Activated T-cell treated with anti-CD3 and anti-CD28 coated beads, Interleukin-2, amount 50 U/mL, for 48 hours (primary cell): ENCODE results near the gene RUNDC3A.

Experiments
- DNase-seq, 2 experiments: peaks; one replicate each; pipeline ENCODE4 v3.0.0-alpha.2; 2020

RUNDC3A gene

GRCh38 chr17:44308320-44308818, at the start of gene RUNDC3A:
TSS of gene RUNDC3A (plus strand) at chr17:44308601. CDS start at chr17:44308833, 232 bp downstream.
- DNase-seq, result peak; percentile 86 to 89

DNA sequence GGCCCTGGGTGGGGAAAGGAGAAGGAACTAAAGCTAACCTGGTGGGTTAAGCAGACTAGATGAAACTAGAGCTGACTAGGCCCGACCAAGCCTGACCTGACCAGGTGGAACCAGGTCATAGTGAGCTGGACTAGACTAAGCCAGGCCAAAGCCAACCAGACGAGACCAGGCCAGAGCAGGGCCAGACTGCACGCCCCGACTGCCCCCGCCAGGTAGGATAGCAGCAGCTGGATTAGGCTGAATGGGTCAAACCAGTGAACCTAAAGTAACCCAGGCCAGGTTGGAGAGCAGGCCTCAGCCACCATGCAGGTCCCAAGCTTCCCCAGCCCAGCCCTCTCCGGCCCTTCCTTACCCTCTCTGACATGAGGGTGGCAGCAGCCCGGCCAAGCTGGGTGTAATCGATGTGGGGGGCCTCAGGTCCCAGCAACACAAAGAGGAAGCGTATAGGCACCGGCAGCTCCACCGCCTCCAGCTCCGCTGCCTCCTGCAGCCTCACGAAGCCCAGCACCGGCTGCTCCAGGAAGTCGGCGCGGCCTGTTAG, 49.5 kb upstream of the RUNDC3A start:
- no peak for DNase-seq

GRCh38 chr17:44260296-44260695, 48.1 kb upstream of the RUNDC3A start:
- no peak for DNase-seq

DNA sequence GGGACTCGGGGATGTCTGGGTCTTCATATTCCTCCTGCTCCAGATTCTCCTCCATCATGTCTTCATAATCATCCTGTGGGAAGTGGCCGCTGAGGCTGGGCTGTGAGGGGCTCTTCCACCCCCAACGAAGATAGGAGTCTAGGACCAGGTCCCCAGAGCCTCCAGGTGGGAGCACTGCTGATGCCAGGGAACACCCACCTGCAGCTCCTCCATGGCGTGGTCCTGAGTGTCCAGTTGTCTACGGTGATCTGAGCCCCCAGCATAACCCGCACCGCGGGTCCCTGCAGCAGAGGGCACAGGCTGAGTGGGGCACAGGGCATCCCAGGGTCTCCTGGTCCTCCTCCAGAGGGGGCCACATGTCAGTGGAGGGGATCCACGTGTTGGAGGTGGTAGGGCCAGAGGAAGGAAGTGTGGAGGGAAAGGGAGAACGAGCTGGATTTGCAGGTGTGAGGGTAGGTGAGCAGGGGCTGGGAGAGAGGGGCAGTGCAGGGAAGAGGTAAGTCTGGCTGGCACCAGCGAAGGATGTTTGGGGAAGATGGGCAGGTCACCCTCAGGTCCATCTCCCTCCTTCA, 45.7 kb upstream of the RUNDC3A start:
- no peak for DNase-seq

DNA sequence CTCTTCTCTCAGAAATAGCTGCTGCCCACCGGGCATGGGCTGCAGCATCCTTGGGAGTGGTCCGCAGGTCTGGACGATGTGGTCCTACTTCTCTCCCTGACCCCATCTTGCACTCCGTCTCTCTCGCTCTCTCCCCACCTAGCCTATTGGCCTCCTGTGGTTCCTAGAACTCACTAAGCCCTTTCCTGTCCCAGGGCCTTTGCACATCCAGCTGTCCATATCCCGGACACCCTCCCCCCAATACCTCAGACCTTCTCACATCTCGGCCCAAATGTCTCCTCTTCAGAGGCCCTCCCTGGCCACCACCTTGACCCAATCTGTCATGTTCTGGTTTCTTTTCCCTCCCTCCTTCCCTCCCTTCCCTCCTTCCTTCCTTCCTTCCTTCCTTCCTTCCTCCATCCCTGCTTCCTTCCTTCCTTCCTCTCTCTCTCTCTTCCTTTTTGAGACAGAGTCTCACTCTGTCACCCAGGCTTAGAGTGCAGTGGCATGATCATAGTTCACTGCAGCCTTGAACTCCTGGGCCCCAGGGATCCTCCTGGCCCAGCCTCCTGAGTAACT, 45.0 kb upstream of the RUNDC3A start:
- DNase-seq, result no peak

- no peak for DNase-seq
These were observed 41.8 kb upstream of the RUNDC3A start for GRCh38 chr17:44266402-44267164.

- no peak for DNase-seq
These were observed 41.3 kb upstream of the RUNDC3A start for GRCh38 chr17:44267165-44267455.

DNA sequence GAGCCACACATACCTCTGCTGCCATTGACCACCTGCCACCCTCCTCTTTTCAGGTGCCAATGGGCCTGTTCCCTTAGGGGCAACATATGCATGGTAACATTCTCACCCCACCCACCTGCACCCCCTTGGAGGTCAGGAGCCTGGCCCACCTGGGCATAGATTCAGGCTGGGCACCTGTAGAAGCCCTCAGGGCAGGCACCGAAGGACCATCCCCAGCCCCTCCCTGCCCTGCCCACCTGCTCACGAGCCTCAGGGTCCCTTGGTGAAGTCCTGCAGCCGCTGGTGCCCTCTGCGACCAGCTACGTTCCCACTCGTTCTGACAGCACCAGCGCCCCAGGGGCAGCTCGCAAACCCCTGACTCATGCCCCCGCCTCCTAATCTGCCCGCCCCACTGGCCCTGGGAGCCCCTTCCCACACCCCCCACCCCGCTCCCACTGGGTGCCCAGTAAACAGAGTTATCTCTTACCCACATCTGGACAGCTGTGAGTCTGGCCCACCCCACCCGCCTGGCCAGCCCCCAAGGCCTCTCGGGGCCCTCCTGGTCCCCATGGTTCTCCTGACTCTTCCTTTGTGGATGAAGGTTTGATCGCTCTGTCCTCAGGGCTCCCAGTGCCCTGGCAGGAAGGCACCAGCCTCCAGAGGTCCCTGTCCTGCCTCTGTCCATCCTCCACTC, 40.4 kb upstream of the RUNDC3A start, which contains the start of gene SLC4A1:
TSS of gene SLC4A1 (minus strand) at position 318 of the 673 bp plus-strand sequence. CDS start 5,269 bp downstream, outside the sequence.
- no peak for DNase-seq

DNA sequence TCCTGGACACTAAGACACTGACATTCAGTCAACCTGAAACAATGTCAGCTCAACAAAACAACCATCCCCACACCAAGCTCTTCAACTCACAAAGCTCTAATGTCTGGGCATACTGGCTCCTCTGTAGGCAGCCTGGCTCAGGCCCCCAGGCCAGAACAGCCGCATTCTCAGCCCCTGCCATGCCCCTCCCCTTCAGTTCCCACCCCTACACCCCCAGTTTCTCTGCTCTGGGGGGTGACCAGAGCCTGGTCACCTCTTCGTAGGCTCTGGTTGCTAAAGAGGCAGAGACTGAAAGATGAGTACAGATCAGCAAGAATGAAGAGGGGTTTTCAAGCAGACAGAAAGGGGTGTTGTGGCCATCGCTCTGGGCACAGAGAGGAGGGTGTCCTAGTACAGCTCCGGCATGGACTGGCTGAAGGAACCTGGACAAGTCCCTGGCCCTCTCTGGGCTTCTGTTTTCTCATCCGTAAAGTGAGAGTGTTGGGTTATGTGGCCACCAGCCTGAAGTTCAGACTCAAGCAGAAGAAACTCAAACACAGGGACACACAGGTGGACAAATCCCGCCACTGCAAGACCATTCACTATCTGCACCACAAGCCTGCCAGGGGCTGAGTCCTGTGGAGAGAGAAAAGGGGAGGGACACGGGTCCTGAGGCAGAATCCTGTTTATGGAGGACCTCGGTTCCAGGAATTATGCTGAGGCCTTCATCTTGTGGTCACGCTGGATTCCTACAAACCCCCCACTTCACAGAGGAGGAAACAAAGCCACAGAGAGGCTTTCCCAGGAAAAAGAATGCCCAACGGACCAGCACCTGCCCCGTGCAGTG, 39.5 kb upstream of the RUNDC3A start:
- no peak for DNase-seq

GRCh38 chr17:44269535-44270240, 38.7 kb upstream of the RUNDC3A start:
- DNase-seq, result no peak

GRCh38 chr17:44272321-44272951, 36.0 kb upstream of the RUNDC3A start:
- no peak for DNase-seq

GRCh38 chr17:44272954-44273353, 35.4 kb upstream of the RUNDC3A start:
- no peak for DNase-seq

GRCh38 chr17:44273607-44274006, 34.8 kb upstream of the RUNDC3A start:
- no peak for DNase-seq

DNA sequence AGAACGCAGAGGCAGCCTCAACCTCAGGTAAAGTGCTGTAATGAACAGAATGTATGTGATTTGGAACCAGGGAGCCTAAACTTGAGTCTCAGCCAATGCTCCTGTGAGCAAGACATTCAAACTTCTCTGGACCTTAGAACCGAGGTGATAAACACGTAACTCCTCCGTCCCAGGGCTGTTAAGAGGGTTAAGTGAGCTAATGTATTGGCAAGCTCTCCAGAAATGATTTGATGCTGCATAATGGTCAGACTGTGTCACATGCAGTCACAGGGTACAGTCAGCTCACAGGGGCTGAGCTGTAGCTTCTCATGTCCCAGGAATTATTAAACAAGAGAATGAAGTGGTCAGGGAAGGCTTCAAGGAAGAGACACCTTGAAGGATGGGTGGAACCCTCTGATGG, 30.4 kb upstream of the RUNDC3A start:
- DNase-seq, result no peak

GRCh38 chr17:44279346-44279665, 29.1 kb upstream of the RUNDC3A start:
- no peak for DNase-seq

- DNase-seq, result peak in 1 of 2 experiments; percentile 37
These were observed 28.6 kb upstream of the RUNDC3A start for GRCh38 chr17:44279666-44280391.

- no peak for DNase-seq
These were observed 27.9 kb upstream of the RUNDC3A start for GRCh38 chr17:44280392-44280937.

DNA sequence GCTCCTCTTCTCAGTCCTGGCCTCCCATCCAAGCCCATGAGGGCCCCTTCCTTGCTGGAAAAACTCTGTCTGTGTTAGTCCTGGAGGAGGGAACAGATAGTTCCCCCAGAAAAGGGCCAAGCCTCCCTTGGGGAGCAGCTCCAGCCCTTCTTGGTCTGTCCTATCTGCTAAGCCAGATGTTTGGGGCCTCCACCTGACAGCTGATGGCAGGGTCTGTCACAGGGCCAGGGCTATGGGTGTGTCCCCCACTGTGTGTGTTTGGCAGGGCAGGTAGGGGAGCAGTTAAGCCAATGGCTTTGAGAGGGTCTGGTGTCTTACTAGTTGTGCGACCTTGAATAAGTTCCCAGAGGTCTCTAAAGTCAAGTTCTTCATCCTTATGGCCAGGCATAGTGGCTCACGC, 26.8 kb upstream of the RUNDC3A start:
- no peak for DNase-seq

GRCh38 chr17:44282264-44282663, 26.1 kb upstream of the RUNDC3A start:
- DNase-seq, result no peak

DNA sequence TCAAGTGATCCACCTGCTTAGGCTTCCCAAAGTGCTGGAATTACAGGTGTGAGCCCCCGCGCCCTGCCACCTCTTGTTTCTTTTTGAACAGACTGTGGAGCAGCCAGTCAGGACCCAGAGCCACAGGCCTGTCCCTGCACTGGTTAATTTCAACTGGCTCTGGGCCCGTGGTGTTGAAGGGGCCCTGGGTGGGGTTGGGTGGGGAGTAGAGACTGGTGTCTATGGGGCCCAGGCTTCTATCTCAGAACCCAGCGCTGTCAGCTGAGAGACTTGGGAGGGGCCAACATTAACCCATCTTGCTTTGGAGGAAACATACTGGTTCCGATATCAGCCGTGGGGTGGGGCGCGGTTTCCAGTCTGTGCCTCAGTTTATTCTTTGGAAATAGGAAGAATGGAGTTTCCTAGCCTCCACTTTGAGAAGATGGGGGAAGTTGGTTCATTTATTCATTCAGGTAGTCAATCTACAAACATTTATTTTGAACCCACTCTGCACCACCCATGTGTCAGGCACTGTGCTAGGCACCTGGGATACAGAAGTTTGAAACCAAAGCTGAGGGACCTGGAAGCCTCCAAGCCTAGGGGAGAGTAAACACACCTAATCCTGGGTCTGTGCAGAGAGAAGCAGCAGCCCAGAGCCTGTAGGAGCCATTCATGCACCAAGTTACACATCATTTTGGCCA, 24.9 kb upstream of the RUNDC3A start:
- no peak for DNase-seq
